Ishikawa (cell line): ENCODE results near the gene BTBD9.

Experiments used
- EGR1 ChIP-seq: IDR thresholded peaks from 2 replicates; pipeline ENCODE4 v1.6.1; 2012
- RAD21 ChIP-seq: IDR thresholded peaks from 2 replicates; pipeline ENCODE4 v1.6.1; 2012; ENCODE audit warnings: low read depth
- TAF1 ChIP-seq: IDR thresholded peaks from 2 replicates; pipeline ENCODE4 v1.6.1; 2012; ENCODE audit warnings: low read depth, mild to moderate bottlenecking
- TCF12 ChIP-seq: IDR thresholded peaks from 2 replicates; pipeline ENCODE4 v1.6.1; 2012; ENCODE audit warnings: low read depth
- TEAD4 ChIP-seq: IDR thresholded peaks from 2 replicates; pipeline ENCODE4 v1.6.1; 2012
- YY1 ChIP-seq: IDR thresholded peaks from 2 replicates; pipeline ENCODE4 v1.6.1; 2012; ENCODE audit warnings: low read depth
- ZBTB7A ChIP-seq: IDR thresholded peaks from 2 replicates; pipeline ENCODE4 v1.6.1; 2012; ENCODE audit warnings: low read depth
- TF ChIP-seq, protein P1 (sequence below): IDR thresholded peaks from 2 replicates; pipeline ENCODE4 v1.6.1; 2012; ENCODE audit warnings: low read depth, mild to moderate bottlenecking
- TF ChIP-seq, protein P2 (sequence below): IDR thresholded peaks from 2 replicates; pipeline ENCODE4 v1.6.1; 2012

DNA sequence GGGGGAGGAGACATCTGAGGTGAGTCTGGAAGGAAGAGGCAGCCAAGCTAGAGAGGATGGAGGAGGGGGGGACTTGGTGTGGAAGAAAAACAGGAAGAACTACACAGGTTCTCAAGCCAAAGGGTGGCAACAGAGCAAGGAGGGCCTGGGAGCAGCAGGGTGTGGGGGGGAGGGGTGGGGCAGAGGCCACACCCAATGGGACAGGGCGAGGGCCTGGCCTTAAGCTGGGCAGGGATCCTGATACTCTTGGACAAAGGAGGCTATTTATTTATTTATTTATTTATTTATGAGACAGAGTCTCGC, 461.2 kb downstream of the BTBD9 start:
- no peak for TF ChIP-seq YY1
- TF ChIP-seq EGR1: no peak
- no peak for TF ChIP-seq ZBTB7A
- TF ChIP-seq TEAD4: no peak
- TF ChIP-seq RAD21: no peak
- TF ChIP-seq TCF12: no peak
- TF ChIP-seq, protein P1, sequence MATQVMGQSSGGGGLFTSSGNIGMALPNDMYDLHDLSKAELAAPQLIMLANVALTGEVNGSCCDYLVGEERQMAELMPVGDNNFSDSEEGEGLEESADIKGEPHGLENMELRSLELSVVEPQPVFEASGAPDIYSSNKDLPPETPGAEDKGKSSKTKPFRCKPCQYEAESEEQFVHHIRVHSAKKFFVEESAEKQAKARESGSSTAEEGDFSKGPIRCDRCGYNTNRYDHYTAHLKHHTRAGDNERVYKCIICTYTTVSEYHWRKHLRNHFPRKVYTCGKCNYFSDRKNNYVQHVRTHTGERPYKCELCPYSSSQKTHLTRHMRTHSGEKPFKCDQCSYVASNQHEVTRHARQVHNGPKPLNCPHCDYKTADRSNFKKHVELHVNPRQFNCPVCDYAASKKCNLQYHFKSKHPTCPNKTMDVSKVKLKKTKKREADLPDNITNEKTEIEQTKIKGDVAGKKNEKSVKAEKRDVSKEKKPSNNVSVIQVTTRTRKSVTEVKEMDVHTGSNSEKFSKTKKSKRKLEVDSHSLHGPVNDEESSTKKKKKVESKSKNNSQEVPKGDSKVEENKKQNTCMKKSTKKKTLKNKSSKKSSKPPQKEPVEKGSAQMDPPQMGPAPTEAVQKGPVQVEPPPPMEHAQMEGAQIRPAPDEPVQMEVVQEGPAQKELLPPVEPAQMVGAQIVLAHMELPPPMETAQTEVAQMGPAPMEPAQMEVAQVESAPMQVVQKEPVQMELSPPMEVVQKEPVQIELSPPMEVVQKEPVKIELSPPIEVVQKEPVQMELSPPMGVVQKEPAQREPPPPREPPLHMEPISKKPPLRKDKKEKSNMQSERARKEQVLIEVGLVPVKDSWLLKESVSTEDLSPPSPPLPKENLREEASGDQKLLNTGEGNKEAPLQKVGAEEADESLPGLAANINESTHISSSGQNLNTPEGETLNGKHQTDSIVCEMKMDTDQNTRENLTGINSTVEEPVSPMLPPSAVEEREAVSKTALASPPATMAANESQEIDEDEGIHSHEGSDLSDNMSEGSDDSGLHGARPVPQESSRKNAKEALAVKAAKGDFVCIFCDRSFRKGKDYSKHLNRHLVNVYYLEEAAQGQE: no peak
- no peak for TF ChIP-seq TAF1
- TF ChIP-seq, protein P2, sequence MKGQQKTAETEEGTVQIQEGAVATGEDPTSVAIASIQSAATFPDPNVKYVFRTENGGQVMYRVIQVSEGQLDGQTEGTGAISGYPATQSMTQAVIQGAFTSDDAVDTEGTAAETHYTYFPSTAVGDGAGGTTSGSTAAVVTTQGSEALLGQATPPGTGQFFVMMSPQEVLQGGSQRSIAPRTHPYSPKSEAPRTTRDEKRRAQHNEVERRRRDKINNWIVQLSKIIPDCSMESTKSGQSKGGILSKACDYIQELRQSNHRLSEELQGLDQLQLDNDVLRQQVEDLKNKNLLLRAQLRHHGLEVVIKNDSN: no peak
